Fibroblast of peridontal ligament (primary cell): ENCODE results near the gene IGLON5.

Experiments used
- DNase-seq: peaks from one replicate; pipeline ENCODE4 v3.0.0-alpha.2; 2010; ENCODE audit errors: extremely low read depth

IGLON5 gene

DNA sequence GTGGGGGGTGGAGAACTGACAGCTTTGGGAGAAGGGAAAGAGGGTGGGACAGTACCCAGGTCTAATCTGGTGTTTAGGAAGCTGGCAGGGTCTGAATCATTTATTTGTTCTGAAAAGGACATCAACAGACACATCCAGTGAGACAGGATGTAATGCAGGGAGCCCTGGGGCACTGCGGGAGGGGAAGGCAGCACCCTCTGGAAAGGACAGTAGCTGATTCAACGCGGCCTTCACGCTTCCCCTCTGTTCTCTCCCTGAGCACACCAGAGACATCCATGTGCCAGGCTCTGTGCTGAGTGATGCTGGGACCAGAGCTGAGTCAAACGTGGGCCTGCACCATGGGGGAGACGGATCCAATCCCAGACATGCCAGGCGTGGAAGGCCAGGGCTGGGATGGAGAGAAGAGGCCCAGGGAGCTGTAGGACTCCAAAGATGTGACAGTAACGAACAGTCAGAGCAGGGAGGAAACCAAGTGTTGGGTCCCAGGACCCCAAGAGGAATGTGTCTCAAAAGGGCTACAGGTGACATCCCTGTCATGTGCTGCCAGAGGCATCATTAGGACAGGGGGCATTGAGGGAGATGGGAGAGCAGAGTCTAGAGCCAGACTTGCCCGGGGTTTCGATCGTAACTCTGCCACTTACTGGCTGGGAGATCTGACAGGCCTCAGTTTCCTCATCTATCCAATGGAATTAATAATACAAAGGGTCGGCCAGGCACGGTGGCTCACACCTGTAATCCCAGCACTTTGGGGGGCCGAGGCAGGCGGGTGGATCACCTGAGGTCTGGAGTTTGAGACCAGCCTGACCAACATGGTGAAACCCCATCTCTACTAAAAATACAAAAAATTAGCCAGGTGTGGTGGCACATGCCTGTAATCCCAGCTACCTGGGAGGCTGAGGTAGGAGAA lies 53.0 kb downstream of the IGLON5 start:
- DNase-seq: no peak

DNA sequence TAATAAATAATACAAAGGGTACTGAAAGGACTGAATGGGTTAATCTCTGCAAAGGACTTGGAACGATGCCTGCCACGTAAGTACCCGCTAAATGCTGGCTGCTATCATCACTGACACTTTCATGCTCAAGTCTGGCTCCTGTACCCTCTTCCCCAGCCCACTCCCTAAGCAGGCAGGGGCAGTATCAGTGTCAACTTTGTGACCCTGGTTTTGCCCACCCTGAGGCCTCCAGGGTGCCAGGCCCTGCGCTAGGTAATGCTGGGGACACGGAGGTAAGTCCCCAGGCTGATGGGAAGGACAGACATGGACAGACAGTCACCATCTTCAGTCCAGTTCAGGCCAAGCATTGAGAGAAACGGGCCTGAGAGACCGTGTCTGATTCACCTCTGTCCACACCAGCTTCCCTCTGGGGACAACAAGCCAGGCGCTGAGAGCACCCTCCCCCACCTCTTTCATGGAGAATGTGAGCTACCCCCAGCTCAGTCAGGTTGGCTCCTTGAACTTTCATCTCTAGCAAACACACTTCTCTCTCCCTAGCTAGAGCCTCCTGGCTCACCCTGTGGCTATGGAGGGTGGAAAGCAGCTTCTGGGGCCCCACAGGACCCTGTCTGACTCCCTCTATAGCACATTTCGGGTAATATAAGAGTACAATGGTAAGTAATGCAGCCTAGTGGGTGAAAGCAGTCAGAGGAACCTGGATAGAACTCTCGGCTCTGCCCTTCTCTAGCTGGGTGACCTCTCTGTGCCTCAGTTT lies 53.9 kb downstream of the IGLON5 start:
- peak; percentile 39 for DNase-seq

DNA sequence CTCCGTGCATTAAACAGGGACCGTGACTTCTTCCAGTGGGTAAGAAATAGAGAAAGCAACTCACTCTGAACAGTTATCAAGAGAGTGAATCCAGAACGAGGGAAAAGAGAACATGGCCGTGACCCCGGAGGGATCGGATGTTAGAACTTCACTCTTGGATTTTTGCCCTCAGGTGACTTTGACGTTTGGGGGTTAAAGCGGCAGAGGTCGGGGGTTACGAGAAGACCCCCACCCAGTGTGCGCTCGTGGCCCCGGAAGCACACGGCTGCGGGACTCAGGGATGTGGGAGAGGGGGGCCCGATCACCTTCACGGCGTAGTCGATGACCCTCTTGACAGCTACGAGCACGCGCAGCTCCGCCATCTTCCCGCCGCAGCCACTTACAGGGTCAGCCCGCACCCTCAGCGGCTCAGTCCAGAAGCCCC lies 54.5 kb downstream of the IGLON5 start, which contains the start of gene ETFB:
Gene ETFB, minus strand, starts transcription at position 424 of the 424 bp plus-strand sequence. Its CDS starts 62 bp downstream, at position 362.
- no peak for DNase-seq

DNA sequence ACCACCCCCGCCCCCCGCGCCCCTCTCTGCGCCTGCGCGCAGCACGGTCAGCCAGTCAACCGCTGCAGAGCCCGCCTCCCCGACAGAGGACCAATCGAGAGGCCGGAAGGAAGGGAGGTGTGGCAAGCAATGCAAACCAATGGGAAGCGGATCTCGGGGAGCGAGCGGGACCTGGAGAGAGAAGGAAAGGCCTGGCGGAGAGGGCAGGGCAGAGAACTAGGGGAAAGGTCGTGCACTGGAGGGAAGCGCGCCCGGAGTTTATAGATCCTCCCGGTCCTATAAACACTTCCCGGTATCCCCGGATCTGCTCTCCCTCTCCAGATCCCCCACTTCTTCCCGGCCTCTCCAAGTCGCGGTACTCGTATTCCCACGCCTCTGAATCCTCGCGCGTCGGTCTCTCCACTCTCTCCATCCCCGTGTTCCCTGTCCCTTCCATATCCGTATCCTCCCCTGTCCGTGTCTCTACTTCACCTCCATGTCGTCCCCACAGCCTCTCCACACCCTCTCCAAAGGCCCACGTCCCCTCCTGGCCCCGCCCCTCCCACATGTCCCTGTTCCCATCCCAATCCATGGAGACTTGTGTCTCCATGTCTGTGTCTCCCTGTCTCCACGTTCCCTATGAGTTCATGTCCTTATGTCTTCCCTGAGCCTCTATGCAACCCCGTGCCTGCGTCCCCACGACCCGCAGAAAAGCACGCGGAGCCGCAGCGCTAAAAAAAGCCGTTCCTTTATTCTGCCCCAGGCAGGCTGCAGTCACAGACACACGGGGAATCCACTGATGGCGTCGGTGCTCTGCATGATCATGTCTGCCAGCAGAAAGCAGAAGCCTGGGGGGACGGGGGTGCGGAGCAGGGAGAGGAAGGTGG lies 55.2 kb downstream of the IGLON5 start:
- DNase-seq: peak; percentile 96

DNA sequence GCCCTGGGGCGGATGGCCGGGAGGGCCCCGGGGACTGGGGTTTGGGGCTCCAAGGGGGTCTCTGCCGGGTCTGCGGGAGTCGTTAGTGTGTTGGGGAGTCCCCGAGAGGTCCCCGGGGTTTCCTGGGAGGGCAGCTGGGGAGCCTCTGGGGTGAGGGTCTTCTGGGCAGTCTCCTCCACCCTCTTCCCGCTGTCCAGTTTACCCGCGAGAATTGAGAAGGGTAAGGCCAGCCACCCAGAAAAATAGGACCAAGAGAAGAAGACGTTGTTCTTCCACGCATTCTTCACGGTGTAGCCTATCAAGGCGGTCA lies 55.8 kb downstream of the IGLON5 start:
- no peak for DNase-seq

DNA sequence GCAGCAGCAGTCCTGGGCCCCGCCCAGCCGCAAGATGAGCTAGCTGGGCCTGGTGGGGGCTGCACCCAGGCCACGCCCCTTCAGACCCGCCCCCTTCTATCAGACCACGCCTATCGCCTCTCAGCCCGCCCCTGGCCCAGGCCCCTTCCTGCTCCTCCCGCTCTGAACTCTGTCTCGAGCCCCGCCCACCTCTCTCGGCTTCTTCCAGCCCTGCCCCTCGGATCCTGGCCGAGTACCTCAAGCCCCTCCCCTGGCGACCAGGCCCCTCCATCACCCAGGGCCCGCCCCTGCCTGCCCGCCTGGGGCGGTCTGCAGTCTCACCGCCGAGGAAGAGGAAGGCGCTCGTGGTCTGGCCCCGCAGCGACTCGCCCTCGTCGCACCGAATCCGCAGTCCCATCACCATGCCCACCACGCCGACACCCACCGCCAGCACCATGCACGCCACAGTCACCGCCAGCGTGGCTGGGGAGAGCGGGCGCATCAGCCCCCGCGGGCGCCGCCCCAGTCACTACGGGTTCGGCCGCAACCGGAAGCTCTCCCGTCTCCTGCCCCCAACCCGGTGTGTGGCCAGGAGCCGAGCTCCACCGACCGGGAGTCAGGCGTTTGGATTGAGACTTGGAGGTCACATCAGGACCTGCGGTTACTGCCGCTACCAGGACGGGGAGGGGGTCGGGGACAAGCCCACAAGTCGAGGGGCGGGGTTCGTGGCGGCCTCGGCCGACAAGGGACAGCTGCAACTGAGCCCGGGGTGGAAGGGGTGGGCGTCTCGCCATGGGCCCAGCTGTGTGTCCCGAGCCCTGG lies 56.3 kb downstream of the IGLON5 start:
- peak; percentile 97 for DNase-seq

DNA sequence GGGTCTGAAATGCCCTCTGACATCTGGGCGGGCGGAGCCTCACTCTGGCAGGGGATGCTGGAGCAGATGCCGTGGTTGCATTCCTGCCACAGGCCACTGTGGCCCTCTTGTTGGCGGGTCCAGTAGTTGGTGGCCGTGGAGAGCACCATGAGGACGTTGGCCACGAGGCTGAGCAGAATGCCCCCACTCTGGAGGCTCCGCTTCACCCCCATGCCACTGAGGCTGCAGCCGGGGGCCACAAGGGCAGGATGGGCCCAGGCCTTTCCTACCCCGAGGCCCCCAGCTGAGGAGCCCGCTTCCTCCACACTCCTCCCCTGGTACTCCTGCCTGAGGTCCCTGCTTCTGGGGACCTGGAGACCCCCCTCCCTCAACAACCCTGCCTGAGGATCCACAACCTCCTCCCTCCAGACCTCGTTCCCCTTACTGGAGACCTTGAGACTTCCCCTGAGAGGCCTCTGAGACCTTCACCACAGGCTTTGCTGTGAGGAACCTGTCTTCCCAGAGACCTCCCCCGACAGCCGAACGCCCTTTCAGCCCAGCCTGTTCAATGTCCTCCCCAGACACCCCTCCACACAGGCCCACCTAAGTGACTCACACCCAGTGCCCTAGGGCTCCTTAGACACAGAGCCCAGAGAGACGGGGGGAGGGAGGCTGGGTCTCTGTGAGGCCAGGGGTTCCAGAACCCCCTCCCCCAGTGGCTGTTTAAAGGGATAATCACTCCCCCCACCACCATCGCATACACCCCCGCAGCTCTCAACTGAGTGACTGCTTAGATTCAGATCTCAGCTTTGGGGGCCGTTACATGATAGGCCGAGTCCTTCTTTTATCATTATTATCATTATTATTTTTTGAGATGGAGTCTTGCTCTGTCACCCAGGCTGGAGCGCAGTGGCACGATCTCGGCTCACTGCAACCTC lies 57.2 kb downstream of the IGLON5 start, which contains the start of gene CLDND2:
Gene CLDND2, minus strand, starts transcription at position 638 of the 917 bp plus-strand sequence. Its CDS starts 426 bp downstream, at position 212.
- DNase-seq: no peak

DNA sequence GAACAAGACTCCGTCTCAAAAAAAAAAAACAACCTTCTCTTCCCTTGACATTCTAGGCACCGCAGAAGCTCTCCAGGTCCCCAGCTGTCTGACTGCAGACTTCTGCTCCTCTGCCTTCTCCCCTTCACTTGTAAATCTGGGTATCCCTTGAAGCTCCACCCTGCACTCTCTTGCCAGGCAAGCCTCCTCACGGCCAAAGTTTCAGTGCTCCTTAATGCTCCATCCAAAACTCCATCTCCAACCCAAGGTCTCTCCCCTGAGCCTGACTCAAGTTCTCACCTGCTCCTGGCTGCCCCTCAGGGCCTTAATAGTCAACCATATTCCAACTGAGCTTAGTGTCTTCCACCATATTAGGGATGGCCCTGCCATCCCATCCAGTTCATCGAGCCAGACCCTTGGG lies 58.8 kb downstream of the IGLON5 start:
- no peak for DNase-seq

DNA sequence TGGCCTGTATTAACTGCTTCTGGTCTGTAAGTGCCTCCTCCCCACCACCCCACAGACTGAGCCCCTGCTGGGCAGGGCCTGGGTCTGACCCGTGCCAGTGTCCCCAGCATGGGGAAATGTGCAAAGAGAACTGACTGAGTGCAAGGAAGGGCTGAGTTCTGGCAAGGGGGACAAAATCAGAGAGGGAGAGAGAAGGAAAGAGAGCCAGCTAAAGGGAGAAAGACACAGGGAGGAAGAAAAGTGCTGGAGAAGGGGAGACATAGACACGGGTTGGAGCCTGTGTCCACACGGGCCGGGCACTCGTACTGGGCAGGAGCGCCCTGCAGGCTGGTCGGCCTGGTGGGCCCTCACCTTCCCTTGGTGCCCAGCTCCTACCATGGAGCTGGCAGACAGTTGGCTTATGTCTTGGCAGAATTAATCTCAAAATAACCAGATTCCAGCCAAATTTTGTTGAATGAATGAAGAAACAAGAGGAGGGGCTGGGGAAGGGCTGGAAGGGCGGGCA lies 59.8 kb downstream of the IGLON5 start:
- no peak for DNase-seq

DNA sequence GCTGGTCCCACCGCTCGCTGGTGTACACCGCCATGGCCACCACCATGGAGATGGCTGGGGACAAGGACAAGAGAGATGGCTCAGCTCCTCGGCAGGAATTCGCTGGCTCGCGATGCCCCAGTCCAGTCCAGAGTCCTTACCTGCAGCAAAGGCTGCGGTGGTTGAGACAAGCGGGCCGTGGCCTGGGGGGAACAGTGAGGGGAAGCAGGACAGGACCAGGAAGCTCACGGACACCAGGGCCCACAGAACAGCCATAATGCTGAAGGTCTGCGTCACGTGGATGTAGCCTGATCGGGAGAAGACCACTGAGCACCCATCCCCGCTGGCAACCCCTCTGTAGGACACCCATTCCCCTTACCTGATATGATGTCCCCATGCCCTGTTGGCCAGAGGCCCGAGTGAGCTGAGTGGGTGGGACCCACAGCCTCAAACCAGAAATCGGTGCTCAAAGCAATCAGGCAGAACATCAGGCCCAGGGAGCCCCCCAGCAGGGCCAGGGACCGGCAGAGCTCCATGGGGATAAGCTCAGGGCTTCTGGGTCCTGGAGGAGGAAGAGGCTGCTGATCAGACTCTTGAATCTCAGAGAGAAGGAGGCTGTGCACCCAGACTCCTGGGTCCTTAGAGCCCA lies 60.7 kb downstream of the IGLON5 start:
- DNase-seq: no peak

DNA sequence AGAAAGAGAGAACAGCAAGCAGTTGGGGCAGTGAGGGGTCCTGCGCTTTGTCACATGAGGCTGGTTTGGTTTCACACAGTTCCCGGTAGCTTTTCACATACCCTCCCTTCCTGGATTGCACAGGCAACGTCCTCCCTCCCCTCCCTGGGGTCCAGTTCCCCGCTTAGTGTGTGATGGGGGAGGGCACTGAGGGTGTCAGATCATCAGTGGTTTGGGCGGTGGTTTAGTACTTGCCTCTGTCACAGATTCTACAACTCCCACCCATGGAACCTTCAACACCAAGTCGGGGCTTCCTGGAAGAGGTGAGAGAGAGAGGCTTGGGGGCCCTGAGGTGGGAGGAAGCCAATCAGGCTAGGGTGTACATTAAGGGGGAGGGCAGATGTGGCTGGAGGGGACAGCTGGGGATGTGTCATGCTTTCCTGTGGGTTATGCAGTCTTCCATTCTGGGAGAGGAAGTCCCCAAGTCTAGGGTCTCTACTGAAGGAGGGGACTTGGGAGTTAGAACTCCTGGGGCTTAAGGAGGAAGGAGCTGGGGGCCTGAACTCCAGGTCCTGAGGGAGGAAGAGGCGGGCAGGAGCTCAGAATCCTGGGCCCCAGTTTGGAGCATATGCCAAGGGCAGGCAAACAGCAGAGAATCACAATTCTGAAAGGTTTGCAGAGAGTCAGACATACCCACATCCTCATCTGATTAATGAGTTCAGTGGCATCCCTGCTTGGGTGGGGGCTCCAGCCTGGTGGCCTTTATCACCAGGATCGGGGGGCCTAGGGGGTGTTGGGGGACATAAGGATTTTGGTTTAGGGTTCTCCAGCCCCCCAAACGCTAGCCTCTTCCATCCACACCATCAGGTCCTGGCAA lies 61.4 kb downstream of the IGLON5 start, which contains the start of gene NKG7:
Gene NKG7, minus strand, starts transcription at position 6 of the 856 bp plus-strand sequence. CDS start 119 bp downstream, outside the sequence.
- DNase-seq: no peak

DNA sequence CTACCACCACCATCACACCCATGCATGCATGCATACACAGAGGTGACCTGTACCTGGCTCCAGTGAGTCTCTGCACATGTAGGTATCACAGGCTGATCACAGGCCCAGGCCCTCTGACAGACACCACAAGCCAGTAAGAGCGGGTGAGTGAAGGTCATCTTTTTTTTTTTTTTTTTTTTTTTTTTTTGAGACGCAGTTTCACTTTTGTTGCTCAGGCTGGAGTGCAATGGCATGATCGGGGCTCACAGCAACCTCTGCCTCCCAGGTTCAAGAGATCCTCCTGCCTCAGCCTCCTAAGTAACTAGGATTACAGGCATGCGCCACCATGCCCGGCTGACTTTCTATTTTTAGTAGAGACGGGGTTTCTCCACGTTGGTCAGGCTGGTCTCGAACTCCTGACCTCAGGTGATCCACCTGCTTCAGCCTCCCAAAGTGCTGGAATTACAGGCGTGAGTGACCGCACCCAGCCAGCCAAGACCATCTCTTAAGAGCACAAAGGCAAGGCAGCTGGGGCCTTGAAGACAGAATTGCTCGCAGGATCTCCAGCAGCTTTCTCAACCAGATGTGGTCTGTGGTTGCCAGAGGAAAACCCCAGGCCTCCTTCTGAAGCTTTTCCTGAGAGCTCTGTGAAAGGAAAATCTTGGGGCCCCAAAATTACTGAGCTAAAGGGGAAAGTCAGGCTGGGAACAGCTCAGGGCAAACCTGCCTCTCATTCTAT lies 64.2 kb downstream of the IGLON5 start:
- no peak for DNase-seq

DNA sequence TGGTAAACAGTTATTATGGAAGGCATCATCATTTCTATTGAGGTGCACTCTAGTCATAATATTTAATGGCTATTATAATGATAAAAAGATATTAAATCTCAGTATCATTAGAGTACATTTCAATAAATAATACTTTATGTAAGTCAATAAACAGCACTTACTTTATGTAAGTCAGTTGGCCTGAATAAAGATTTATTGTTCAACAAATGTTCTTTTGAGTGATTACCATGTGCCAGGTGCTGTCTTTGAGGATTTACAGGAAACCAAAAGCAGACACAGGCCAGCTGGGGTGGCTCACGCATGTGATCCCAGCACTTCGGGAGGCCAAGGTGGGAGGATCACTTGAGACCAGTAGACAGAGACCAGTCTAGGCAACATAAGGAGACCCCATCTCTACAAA lies 66.0 kb downstream of the IGLON5 start:
- DNase-seq: no peak

DNA sequence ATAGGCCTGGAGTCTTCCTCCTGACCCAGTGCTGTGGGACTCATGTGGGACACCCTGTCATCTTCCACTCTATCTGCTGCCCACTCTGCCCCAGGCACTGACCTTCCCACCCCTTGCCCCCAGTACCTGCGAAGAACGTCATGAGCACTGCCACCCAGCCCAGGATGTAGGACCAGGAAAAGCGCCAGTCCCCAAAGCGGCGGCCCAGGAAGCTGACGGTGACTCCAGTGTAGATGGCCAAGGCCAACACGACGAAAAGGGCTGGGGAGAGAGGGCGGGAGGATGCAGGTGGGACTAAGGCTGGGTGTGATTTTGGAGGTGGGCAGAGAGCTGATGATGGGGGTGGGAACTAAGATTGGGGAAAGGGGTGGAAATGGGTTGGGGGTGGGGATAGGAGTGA lies 68.9 kb downstream of the IGLON5 start:
- DNase-seq: no peak
